ENCODE measurements around the gene TRAPPC3. TPM values are rescaled to one million over a fixed set of nuclear protein-coding genes. Genes with fewer than 3 reads are reported as not detected.

Gene TRAPPC3
- total RNA-seq, 1 experiment from 2014 or later, result 64.6 TPM

DNA sequence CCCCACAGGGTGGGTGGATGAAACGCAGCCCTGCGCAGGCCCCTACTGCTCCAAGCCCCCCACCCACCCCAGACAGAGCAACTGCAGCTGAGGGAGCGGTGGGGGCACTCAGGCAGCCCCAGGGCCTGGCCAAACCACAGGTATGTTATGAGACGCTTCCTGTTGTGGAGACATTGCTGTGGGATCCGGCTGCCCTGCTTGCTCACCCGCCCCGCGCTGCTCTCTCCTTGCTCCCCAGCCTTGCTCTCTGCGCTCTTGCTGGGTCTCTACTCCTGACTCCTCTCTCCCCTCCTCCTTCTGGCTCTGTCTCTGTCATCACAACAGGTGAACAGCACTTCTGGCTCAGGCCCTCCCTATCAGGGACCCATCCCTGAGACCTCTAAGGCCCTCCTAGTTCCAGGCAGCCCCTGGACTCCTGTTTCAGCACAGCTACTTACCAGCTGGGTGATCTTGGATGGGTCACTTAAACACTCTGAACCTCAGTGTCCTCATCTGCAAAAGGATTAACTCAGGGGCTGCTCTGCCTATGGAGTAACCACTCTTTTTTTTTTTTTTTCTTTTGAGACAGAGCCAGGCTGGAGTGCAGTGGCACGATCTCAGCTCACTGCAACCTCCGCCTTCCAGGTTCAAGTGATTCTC, 40.1 kb downstream of the TRAPPC3 start:
- ATAC-seq (peak; percentile 66), DNase-seq (ENCODE audit: low read depth, low spot score) (no peak)
- Histone ChIP-seq H3K4me1 (ENCODE audit: control insufficient read depth in 1 of 2, insufficient read depth in 2 of 2, low read length in 2 of 2) (peaks cover 2 to 9% of the 10 kb centered on the region in 2 experiments; a peak in 3 of 4 replicates), H3K4me2 (ENCODE audit: low read length) (peak overlapping the region; percentile 32), H4K20me1 (ENCODE audit: insufficient read depth) (no peaks in the 10 kb centered on the region), H3K9me3 (ENCODE audit: control insufficient read depth in 1 of 2, insufficient read depth in 1 of 2, low read depth in 1 of 2, low read length in 2 of 2) (no peaks in the 10 kb centered on the region), H3K4me3 (replicated peaks in 1 of 2; ENCODE audit: low read depth in 1 of 2, low read length in 2 of 2) (no peak overlapping the region), H3K36me3 (ENCODE audit: control insufficient read depth in 1 of 2, insufficient read depth in 2 of 2, low read length in 2 of 2) (no peaks in the 10 kb centered on the region), H3K79me2 (ENCODE audit: insufficient read depth, low read length) (no peaks in the 10 kb centered on the region), H3K27me3 (ENCODE audit: insufficient read depth, low read length) (no peaks in the 10 kb centered on the region), H2AFZ (ENCODE audit: low read depth, low read length, poor library complexity, severe bottlenecking) (no peak overlapping the region), H3K27ac (ENCODE audit: low read depth, low read length) (no peak overlapping the region), H3K9ac (ENCODE audit: low read length) (no peak overlapping the region), H3K9me2 (ENCODE audit: insufficient read depth) (no peaks in the 10 kb centered on the region)
- intact Hi-C loops (cut with micrococcal nuclease), result loop anchor here (10.0 kb wide), 1 partner anchor 446 kb away; no protein-coding TSS in a partner anchor
- TF ChIP-seq ZFX (IDR thresholded peaks at IDR 0.05), result no peak
- no peak for TF ChIP-seq POLR2AphosphoS5 (IDR thresholded peaks at IDR 0.05; ENCODE audit: low read depth, low read length)
- no peak for TF ChIP-seq EZH2phosphoT487 (IDR thresholded peaks at IDR 0.05; ENCODE audit: borderline replicate concordance)
- TF ChIP-seq CEBPB (IDR thresholded peaks at IDR 0.05; ENCODE audit: low read depth), result no peak
- TF ChIP-seq ELF1 (IDR thresholded peaks at IDR 0.05; ENCODE audit: borderline replicate concordance, low read depth), result no peak
- no peak for TF ChIP-seq JUND (IDR thresholded peaks at IDR 0.05)
- TF ChIP-seq ZNF274 (IDR thresholded peaks at IDR 0.05; ENCODE audit: low read depth, low read length), result no peak
- no peak for TF ChIP-seq SIN3A (IDR thresholded peaks at IDR 0.05; ENCODE audit: low read depth)
- TF ChIP-seq ATF3 (IDR thresholded peaks at IDR 0.05), result no peak
- ChIA-PET RAD21 (ENCODE audit: low non-redundant PET in 1 of 2, low total read pairs in 2 of 2, uncharacterized antibody in 2 of 2, unreplicated experiment in 2 of 2) (no interaction called here), CTCF (interaction anchor here (1.2 kb wide), 1 partner anchor 26 kb away, joined by 6 read pairs; no protein-coding TSS in a partner anchor), POLR2A (interaction anchor here (0.7 kb wide), 1 partner anchor 36 kb away, joined by 3 read pairs; no protein-coding TSS in a partner anchor)
- no TSS peak for BruUV-seq (replicated peaks)

- CTCF ChIA-PET, result no interaction called here
- no peak for DNase-seq (ENCODE audit: low read depth, low spot score)
- Histone ChIP-seq H3K4me3 (replicated peaks in 1 of 2; ENCODE audit: low read depth in 1 of 2, low read length in 2 of 2) (no peak overlapping the region), H3K27ac (ENCODE audit: low read depth, low read length) (no peak overlapping the region), H3K27me3 (ENCODE audit: insufficient read depth, low read length) (no peaks in the 10 kb centered on the region), H3K9me2 (ENCODE audit: insufficient read depth) (no peaks in the 10 kb centered on the region), H3K79me2 (ENCODE audit: insufficient read depth, low read length) (no peaks in the 10 kb centered on the region), H3K4me1 (ENCODE audit: control insufficient read depth in 1 of 2, insufficient read depth in 2 of 2, low read length in 2 of 2) (peaks cover 2 to 9% of the 10 kb centered on the region in 2 experiments; a peak in 3 of 4 replicates), H3K36me3 (ENCODE audit: control insufficient read depth in 1 of 2, insufficient read depth in 2 of 2, low read length in 2 of 2) (no peaks in the 10 kb centered on the region), H3K4me2 (ENCODE audit: low read length) (no peak overlapping the region), H2AFZ (ENCODE audit: low read depth, low read length, poor library complexity, severe bottlenecking) (no peak overlapping the region), H3K9me3 (ENCODE audit: control insufficient read depth in 1 of 2, insufficient read depth in 1 of 2, low read depth in 1 of 2, low read length in 2 of 2) (no peaks in the 10 kb centered on the region), H3K9ac (ENCODE audit: low read length) (no peak overlapping the region), H4K20me1 (ENCODE audit: insufficient read depth) (no peaks in the 10 kb centered on the region)
- RAD21 ChIA-PET (ENCODE audit: low non-redundant PET in 1 of 2, low total read pairs in 2 of 2, uncharacterized antibody in 2 of 2, unreplicated experiment in 2 of 2), result no interaction called here
- no TSS peak for BruUV-seq (replicated peaks)
- POLR2A ChIA-PET, result no interaction called here
- intact Hi-C loops (cut with micrococcal nuclease), result loop anchor here (10.0 kb wide), 1 partner anchor 446 kb away; no protein-coding TSS in a partner anchor
- ATAC-seq, result no peak
- TF ChIP-seq, protein P1, sequence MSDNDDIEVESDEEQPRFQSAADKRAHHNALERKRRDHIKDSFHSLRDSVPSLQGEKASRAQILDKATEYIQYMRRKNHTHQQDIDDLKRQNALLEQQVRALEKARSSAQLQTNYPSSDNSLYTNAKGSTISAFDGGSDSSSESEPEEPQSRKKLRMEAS (IDR thresholded peaks at IDR 0.05), result no peak
- TF ChIP-seq SP1 (IDR thresholded peaks at IDR 0.05; ENCODE audit: low read depth) (no peak), ELF1 (IDR thresholded peaks at IDR 0.05; ENCODE audit: borderline replicate concordance, low read depth) (no peak), TCF7L2 (IDR thresholded peaks at IDR 0.05; ENCODE audit: borderline replicate concordance, extremely low read depth, insufficient read depth, insufficient read length) (no peak), SRF (IDR thresholded peaks at IDR 0.05; ENCODE audit: low read depth) (no peak), CBX3 (IDR thresholded peaks at IDR 0.05; ENCODE audit: low read depth) (no peak), POLR2A (IDR thresholded peaks at IDR 0.05; ENCODE audit: borderline replicate concordance, extremely low read depth, insufficient read depth, insufficient read length) (no peak), CEBPB (IDR thresholded peaks at IDR 0.05; ENCODE audit: low read depth) (no peak), EZH2 (IDR thresholded peaks at IDR 0.05) (no peak), ZBTB33 (IDR thresholded peaks at IDR 0.05; ENCODE audit: extremely low read depth, insufficient replicate concordance, low read length) (no peak), EGR1 (IDR thresholded peaks at IDR 0.05; ENCODE audit: low read depth) (no peak), JUND (IDR thresholded peaks at IDR 0.05) (no peak), YY1 (IDR thresholded peaks at IDR 0.05; ENCODE audit: extremely low read depth, insufficient replicate concordance, low read depth, low read length) (no peak), RAD21 (IDR thresholded peaks at IDR 0.05; ENCODE audit: low read depth) (no peak), ATF3 (IDR thresholded peaks at IDR 0.05) (no peak)
Observed at GRCh38 chr1:36108314-36108713, 41.0 kb downstream of the TRAPPC3 start.
